ENCODE results near the gene SLC12A2. TPM values are rescaled to one million over a fixed set of nuclear protein-coding genes. Genes with fewer than 3 reads are reported as not detected.

The SLC12A2 gene
- polyA plus RNA-seq, 1 of the 3 experiments (the other 2 are of a cell fraction) = 5.6 TPM

DNA sequence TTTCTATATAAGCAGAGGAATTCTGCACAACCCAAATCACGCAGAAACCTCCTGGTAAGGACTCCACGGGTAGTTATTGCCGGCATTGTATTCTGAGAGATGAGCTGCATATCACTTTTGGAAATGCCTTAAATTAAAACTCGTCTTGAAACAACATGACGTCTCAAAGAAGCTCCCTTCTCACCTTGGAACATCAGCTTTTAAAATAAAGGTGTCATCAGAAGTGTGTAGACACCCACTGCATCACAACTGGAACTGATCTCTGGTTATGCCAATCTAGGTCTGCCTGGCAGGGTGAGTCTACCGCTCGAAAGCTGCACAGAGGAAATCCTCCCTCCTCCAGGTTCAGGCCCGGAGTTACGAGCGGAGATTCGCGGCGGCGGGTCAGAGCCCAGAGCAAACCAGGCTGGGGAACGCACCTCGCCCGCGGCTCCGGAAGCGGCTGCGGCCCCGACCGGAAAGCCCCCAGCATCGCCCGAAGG lies 974 bp upstream of the SLC12A2 start (continued):
- no peak for TF ChIP-seq POLR2AphosphoS5 (IDR thresholded peaks at IDR 0.05; ENCODE audit: low read depth, low read length)

DNA sequence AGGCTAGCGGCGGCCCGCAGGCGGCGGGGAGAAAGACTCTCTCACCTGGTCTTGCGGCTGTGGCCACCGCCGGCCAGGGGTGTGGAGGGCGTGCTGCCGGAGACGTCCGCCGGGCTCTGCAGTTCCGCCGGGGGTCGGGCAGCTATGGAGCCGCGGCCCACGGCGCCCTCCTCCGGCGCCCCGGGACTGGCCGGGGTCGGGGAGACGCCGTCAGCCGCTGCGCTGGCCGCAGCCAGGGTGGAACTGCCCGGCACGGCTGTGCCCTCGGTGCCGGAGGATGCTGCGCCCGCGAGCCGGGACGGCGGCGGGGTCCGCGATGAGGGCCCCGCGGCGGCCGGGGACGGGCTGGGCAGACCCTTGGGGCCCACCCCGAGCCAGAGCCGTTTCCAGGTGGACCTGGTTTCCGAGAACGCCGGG lies 253 bp downstream of the SLC12A2 start:
- Histone ChIP-seq H3K9me2 (no peaks in the 10 kb centered on the region), H4K20me1 (ENCODE audit: insufficient read depth) (peaks cover 19% of the 10 kb centered on the region), H3K27ac (ENCODE audit: low read depth in 2 of 2, low read length in 1 of 2) (peak overlapping the region; percentile 87 to 98), H3K9ac (peak overlapping the region; percentile 76), H3K36me3 (replicated peaks in 1 of 2; ENCODE audit: control insufficient read depth in 1 of 2, insufficient read depth in 2 of 2, low read length in 1 of 2) (no peaks in the 10 kb centered on the region), H3F3A (replicated peaks; ENCODE audit: insufficient read depth) (no peaks in the 10 kb centered on the region), H3K79me2 (ENCODE audit: insufficient read depth) (peaks cover 81% of the 10 kb centered on the region), H3K27me3 (ENCODE audit: insufficient read depth) (no peaks in the 10 kb centered on the region), H3K4me2 (peak overlapping the region; percentile 93; the same call in 1 of the 2 replicates), H2AFZ (ENCODE audit: low read depth) (peak overlapping the region; percentile 65), H3K4me3 (ENCODE audit: low read depth in 2 of 2, low read length in 1 of 2) (peak overlapping the region; percentile 80 to 86), H3K9me3 (no peaks in the 10 kb centered on the region), H3K4me1 (ENCODE audit: control insufficient read depth in 1 of 2, insufficient read depth in 2 of 2, low read depth in 1 of 2, low read length in 1 of 2) (peaks cover 6 to 18% of the 10 kb centered on the region in 2 experiments; a peak in 3 of 4 replicates)
- peak; percentile 87 for DNase-seq
- no CpG with 5 or more reads among the region's 53 CpGs for WGBS (ENCODE audit: low lambda C conversion rate)
- CTCF ChIA-PET = interaction anchor here (0.9 to 2.8 kb wide), 10 partner anchors 10 to 208 kb away, joined by 3 to 8 read pairs (median 4); no protein-coding TSS in a partner anchor
- POLR2A ChIA-PET = no interaction called here
- TF ChIP-seq RCOR1 (IDR thresholded peaks at IDR 0.05; ENCODE audit: low read length) (no peak), JUND (IDR thresholded peaks at IDR 0.05) (no peak), RXRA (IDR thresholded peaks at IDR 0.05; ENCODE audit: borderline replicate concordance, low read depth) (no peak), ELF1 (IDR thresholded peaks at IDR 0.05) (no peak), EZH2phosphoT487 (IDR thresholded peaks at IDR 0.05; ENCODE audit: borderline replicate concordance, low read depth) (no peak), YY1 (IDR thresholded peaks at IDR 0.05; ENCODE audit: low read depth) (no peak), FOXM1 (IDR thresholded peaks at IDR 0.05; ENCODE audit: low read depth) (no peak), RFX5 (IDR thresholded peaks at IDR 0.05; ENCODE audit: low read length) (no peak), GABPA (IDR thresholded peaks at IDR 0.05; ENCODE audit: low read depth) (no peak), FOXJ3 (CRISPR knock-in tag; IDR thresholded peaks at IDR 0.05) (no peak), SIN3A (IDR thresholded peaks at IDR 0.05; ENCODE audit: borderline replicate concordance, low read depth, low read length) (0 out of 2 replicates have a peak, but pooled peaks have one; percentile 16), MXI1 (IDR thresholded peaks at IDR 0.05; ENCODE audit: low read depth, low read length) (no peak), FOSL2 (IDR thresholded peaks at IDR 0.05; ENCODE audit: borderline replicate concordance, low read depth) (no peak), EP300 (IDR thresholded peaks at IDR 0.05; ENCODE audit: borderline replicate concordance in 1 of 2, low read depth in 1 of 2, low read length in 1 of 2) (0 out of 4 replicates have a peak, but pooled peaks of 1 of the 2 experiments have one; percentile 27), TCF12 (IDR thresholded peaks at IDR 0.05) (no peak), SMC3 (IDR thresholded peaks at IDR 0.05; ENCODE audit: low read depth, low read length) (peak; percentile 30), MEF2A (IDR thresholded peaks at IDR 0.05; ENCODE audit: borderline replicate concordance, low read depth) (no peak; the same call in 1 of the 2 replicates), TEAD4 (IDR thresholded peaks at IDR 0.05; ENCODE audit: borderline replicate concordance, insufficient read depth) (no peak), CHD2 (IDR thresholded peaks at IDR 0.05; ENCODE audit: low read length, partially characterized antibody) (no peak)
- TF ChIP-seq, protein P1, sequence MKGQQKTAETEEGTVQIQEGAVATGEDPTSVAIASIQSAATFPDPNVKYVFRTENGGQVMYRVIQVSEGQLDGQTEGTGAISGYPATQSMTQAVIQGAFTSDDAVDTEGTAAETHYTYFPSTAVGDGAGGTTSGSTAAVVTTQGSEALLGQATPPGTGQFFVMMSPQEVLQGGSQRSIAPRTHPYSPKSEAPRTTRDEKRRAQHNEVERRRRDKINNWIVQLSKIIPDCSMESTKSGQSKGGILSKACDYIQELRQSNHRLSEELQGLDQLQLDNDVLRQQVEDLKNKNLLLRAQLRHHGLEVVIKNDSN (IDR thresholded peaks at IDR 0.05; ENCODE audit: borderline replicate concordance, low read depth) = no peak
- TF ChIP-seq, protein P2, sequence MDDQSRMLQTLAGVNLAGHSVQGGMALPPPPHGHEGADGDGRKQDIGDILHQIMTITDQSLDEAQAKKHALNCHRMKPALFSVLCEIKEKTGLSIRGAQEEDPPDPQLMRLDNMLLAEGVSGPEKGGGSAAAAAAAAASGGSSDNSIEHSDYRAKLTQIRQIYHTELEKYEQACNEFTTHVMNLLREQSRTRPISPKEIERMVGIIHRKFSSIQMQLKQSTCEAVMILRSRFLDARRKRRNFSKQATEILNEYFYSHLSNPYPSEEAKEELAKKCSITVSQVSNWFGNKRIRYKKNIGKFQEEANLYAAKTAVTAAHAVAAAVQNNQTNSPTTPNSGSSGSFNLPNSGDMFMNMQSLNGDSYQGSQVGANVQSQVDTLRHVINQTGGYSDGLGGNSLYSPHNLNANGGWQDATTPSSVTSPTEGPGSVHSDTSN (IDR thresholded peaks at IDR 0.05) = no peak
- TF ChIP-seq, protein P3, sequence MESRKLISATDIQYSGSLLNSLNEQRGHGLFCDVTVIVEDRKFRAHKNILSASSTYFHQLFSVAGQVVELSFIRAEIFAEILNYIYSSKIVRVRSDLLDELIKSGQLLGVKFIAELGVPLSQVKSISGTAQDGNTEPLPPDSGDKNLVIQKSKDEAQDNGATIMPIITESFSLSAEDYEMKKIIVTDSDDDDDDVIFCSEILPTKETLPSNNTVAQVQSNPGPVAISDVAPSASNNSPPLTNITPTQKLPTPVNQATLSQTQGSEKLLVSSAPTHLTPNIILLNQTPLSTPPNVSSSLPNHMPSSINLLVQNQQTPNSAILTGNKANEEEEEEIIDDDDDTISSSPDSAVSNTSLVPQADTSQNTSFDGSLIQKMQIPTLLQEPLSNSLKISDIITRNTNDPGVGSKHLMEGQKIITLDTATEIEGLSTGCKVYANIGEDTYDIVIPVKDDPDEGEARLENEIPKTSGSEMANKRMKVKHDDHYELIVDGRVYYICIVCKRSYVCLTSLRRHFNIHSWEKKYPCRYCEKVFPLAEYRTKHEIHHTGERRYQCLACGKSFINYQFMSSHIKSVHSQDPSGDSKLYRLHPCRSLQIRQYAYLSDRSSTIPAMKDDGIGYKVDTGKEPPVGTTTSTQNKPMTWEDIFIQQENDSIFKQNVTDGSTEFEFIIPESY (IDR thresholded peaks at IDR 0.05; ENCODE audit: borderline replicate concordance, low read depth) = no peak
- TF ChIP-seq, protein P4, sequence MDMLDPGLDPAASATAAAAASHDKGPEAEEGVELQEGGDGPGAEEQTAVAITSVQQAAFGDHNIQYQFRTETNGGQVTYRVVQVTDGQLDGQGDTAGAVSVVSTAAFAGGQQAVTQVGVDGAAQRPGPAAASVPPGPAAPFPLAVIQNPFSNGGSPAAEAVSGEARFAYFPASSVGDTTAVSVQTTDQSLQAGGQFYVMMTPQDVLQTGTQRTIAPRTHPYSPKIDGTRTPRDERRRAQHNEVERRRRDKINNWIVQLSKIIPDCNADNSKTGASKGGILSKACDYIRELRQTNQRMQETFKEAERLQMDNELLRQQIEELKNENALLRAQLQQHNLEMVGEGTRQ (IDR thresholded peaks at IDR 0.05; ENCODE audit: borderline replicate concordance, low read depth, low read length) = no peak
- TF ChIP-seq, protein P5, sequence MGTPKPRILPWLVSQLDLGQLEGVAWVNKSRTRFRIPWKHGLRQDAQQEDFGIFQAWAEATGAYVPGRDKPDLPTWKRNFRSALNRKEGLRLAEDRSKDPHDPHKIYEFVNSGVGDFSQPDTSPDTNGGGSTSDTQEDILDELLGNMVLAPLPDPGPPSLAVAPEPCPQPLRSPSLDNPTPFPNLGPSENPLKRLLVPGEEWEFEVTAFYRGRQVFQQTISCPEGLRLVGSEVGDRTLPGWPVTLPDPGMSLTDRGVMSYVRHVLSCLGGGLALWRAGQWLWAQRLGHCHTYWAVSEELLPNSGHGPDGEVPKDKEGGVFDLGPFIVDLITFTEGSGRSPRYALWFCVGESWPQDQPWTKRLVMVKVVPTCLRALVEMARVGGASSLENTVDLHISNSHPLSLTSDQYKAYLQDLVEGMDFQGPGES (IDR thresholded peaks at IDR 0.05; ENCODE audit: low read depth, low read length) = no peak
- TF ChIP-seq, protein P6, sequence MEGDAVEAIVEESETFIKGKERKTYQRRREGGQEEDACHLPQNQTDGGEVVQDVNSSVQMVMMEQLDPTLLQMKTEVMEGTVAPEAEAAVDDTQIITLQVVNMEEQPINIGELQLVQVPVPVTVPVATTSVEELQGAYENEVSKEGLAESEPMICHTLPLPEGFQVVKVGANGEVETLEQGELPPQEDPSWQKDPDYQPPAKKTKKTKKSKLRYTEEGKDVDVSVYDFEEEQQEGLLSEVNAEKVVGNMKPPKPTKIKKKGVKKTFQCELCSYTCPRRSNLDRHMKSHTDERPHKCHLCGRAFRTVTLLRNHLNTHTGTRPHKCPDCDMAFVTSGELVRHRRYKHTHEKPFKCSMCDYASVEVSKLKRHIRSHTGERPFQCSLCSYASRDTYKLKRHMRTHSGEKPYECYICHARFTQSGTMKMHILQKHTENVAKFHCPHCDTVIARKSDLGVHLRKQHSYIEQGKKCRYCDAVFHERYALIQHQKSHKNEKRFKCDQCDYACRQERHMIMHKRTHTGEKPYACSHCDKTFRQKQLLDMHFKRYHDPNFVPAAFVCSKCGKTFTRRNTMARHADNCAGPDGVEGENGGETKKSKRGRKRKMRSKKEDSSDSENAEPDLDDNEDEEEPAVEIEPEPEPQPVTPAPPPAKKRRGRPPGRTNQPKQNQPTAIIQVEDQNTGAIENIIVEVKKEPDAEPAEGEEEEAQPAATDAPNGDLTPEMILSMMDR (IDR thresholded peaks at IDR 0.05) = peak; percentile 43
